GM20000 (cell line): Measurements from ENCODE around the gene NHSL2.

Experiments used
- DNase-seq: peaks from one replicate; pipeline ENCODE4 v3.0.0; 2012; ENCODE audit warnings: low spot score
- TF ChIP-seq, protein P1 (sequence below): IDR thresholded peaks from 2 replicates; pipeline ENCODE4 v1.5.1; 2012; ENCODE audit warnings: mild to moderate bottlenecking, control low read depth; ENCODE audit errors: extremely low read depth, missing control alignments

The NHSL2 gene

DNA sequence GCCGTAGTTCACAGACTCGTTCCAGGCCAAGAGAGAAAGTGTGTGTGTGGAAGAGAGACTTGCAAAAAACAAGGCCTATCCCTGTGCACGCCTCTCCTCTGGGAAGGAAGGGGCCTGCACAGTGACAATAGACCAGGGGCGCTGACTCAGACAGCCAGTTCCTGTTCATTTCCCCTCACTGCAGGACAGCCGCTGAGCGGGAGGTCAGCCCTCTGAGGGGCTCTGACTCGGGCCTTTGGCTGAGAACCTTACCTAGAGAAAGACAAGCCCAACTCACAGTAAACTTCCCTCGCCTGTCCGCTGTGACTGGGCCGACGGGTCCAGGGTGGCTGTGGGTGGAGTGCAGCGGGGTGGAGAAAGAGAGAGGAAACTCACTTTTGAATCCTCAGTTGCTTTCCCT is 169.0 kb downstream of the NHSL2 start:
- TF ChIP-seq, protein P1, sequence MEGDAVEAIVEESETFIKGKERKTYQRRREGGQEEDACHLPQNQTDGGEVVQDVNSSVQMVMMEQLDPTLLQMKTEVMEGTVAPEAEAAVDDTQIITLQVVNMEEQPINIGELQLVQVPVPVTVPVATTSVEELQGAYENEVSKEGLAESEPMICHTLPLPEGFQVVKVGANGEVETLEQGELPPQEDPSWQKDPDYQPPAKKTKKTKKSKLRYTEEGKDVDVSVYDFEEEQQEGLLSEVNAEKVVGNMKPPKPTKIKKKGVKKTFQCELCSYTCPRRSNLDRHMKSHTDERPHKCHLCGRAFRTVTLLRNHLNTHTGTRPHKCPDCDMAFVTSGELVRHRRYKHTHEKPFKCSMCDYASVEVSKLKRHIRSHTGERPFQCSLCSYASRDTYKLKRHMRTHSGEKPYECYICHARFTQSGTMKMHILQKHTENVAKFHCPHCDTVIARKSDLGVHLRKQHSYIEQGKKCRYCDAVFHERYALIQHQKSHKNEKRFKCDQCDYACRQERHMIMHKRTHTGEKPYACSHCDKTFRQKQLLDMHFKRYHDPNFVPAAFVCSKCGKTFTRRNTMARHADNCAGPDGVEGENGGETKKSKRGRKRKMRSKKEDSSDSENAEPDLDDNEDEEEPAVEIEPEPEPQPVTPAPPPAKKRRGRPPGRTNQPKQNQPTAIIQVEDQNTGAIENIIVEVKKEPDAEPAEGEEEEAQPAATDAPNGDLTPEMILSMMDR = no peak
- DNase-seq = no peak

- TF ChIP-seq, protein P1 = no peak
- DNase-seq = no peak
Observed at GRCh38 chrX:72080150-72080549, 169.5 kb downstream of the NHSL2 start.

DNA sequence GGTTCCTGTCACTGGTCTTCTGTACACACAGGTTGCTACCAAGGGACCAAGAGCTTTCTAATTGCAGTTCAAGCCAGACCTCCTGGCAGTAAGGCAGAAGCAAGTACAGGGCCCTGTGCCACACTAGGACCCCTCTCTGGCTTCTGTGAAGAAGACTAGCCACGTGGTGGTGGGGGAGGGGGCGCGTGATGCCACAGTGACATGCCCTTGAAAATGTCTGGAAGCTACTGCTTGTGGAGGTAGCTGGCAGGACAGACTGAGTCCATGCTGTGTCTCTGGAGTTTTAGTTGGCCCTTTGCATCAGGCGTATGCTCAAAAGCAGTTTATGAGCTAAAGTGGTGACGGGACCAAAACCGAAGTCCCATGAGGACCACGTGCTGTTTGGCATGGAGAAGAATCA is 170.2 kb downstream of the NHSL2 start:
- TF ChIP-seq, protein P1 = no peak
- no peak for DNase-seq

GRCh38 chrX:72081605-72082320 is 171.1 kb downstream of the NHSL2 start:
- no peak for DNase-seq
- TF ChIP-seq, protein P1 = no peak

DNA sequence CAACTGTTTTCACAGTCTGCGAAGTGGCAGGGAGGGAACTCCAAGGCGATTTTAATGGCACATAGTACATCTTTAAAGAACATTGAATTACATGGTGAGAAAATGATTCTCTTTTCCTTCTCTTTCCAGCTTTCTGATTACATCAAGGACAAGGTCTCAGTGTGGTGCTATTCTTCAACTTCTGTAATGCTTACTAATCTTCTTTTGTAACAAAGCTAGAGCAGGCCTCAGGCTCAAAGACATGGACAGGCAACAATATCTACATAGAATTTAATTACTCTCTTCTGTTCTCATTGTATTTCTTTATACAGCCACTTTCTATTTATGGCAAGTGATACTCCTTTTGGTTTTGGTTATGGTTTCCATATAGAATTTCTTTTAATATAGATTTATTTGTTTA is 172.6 kb downstream of the NHSL2 start:
- no peak for DNase-seq
- TF ChIP-seq, protein P1 = no peak

DNA sequence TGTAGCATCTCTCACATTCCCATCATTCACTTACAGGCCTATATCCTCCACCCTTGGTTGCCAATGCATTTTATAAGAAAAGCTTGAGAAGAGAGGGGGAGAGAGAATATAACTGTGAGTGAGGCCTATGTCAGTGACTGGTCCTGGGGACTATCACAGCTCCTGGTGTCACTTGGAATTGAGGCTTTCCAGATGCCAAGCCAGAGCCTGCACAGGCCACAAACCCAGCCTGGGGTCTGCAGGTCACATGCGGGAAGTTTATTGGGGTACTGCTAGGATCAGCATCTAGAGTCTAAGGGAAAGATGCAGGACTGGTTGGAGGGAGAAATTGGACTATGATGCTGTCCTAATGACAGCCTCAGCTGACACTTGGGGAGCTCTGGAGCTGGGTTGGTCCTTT is 173.5 kb downstream of the NHSL2 start:
- TF ChIP-seq, protein P1 = no peak
- DNase-seq = no peak

GRCh38 chrX:72086995-72087394 is 176.3 kb downstream of the NHSL2 start:
- TF ChIP-seq, protein P1 = no peak
- DNase-seq = no peak
